ENCODE data around the gene POLR1B. TPM values are rescaled to one million over a fixed set of nuclear protein-coding genes. Genes with fewer than 3 reads are reported as not detected.
"Not testable (repeated sequence)": the region's sequence is repeated elsewhere in the genome, so short reads cannot be mapped to it uniquely, and the experiment has no call there.

POLR1B gene
- total RNA-seq, 3 donors from 2014 or later: 10.1 to 18.3 (median 18.1) TPM

DNA sequence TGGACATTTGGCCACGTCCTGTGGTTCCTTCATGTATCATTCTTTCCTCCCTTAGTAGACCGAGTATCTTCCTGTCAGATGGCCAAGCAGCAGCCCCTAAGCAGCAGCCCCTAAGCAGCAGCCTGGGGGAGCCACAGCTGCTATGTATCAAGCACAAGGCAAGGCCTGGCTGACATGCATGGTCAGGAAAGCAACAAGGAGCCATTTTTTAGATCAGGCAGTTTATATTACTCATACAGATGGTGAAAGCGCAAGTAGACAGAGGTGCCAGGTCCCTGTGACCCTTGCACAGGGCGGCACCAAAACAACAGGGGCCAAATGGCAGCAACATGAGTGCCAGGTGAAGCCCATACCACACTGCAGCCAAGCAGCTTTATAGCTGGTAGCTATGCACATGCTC, 64.3 kb downstream of the POLR1B start:
- no peaks in the 10 kb centered on the region for H3K9me3 ChIP-seq
- H3K4me3 ChIP-seq: no peak overlapping the region
- no peak for TF ChIP-seq CTCF (IDR thresholded peaks at IDR 0.05)
- H3K4me1 ChIP-seq (ENCODE audit: low read depth): no peaks in the 10 kb centered on the region
- intact Hi-C loops (cut with DNase I, micrococcal nuclease): no loop called here
- DNase-seq (peak; percentile 69 to 77 (median 76)), ATAC-seq (peak; percentile 100)
- no peaks in the 10 kb centered on the region for H3K36me3 ChIP-seq (ENCODE audit: low read depth)

- DNase-seq (no peak), ATAC-seq (no peak)
- TF ChIP-seq CTCF (IDR thresholded peaks at IDR 0.05): no peak
- Histone ChIP-seq H3K4me3 (no peak overlapping the region), H3K9me3 (no peaks in the 10 kb centered on the region), H3K4me1 (ENCODE audit: low read depth) (no peaks in the 10 kb centered on the region), H3K36me3 (ENCODE audit: low read depth) (no peaks in the 10 kb centered on the region)
- intact Hi-C loops (cut with DNase I, micrococcal nuclease): no loop called here
These were observed 65.6 kb downstream of the POLR1B start for GRCh38 chr2:112607680-112608438.

GRCh38 chr2:112609320-112609719, 67.1 kb downstream of the POLR1B start:
- DNase-seq; H3K9me3 ChIP-seq; intact Hi-C loops (cut with DNase I, micrococcal nuclease); H3K4me1 ChIP-seq (ENCODE audit: low read depth); H3K36me3 ChIP-seq (ENCODE audit: low read depth); ATAC-seq; H3K4me3 ChIP-seq: not testable (repeated sequence)

DNA sequence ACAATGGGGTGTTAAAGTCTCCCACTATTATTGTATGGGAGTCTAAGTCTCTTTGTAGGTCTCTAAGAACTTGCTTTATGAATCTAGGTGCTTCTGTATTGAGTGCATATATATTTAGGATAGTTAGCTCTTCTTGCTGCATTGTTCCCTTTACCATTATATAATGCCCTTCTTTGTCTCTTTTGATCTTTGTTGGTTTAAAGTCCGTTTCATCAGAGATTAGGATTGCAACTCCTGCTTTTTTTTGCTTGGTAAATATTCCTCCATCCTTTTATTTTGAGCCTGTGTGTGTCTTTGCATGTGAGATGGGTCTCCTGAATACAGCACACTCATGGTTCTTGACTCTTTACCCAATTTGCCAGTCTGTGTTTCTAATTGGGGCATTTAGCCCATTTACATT, 70.0 kb downstream of the POLR1B start:
- intact Hi-C loops (cut with DNase I, micrococcal nuclease); DNase-seq; H3K36me3 ChIP-seq (ENCODE audit: low read depth); H3K9me3 ChIP-seq; H3K4me1 ChIP-seq (ENCODE audit: low read depth); H3K4me3 ChIP-seq; ATAC-seq: not testable (repeated sequence)

- peak; percentile 89 for ATAC-seq
- peak in 2 of 3 donors; percentile 56 to 57 for DNase-seq
- Histone ChIP-seq H3K4me3 (no peak overlapping the region), H3K36me3 (ENCODE audit: low read depth) (no peaks in the 10 kb centered on the region), H3K4me1 (ENCODE audit: low read depth) (no peaks in the 10 kb centered on the region), H3K9me3 (no peaks in the 10 kb centered on the region)
- no peak for TF ChIP-seq CTCF (IDR thresholded peaks at IDR 0.05)
- intact Hi-C loops (cut with DNase I, micrococcal nuclease): no loop called here
These were observed 72.1 kb downstream of the POLR1B start for GRCh38 chr2:112614201-112614840.

GRCh38 chr2:112615051-112615450, 72.8 kb downstream of the POLR1B start:
- intact Hi-C loops (cut with DNase I, micrococcal nuclease): no loop called here
- ATAC-seq (no peak), DNase-seq (no peak)
- TF ChIP-seq CTCF (IDR thresholded peaks at IDR 0.05): no peak
- Histone ChIP-seq H3K4me1 (ENCODE audit: low read depth) (no peaks in the 10 kb centered on the region), H3K9me3 (no peaks in the 10 kb centered on the region), H3K36me3 (ENCODE audit: low read depth) (no peaks in the 10 kb centered on the region), H3K4me3 (no peak overlapping the region)

DNA sequence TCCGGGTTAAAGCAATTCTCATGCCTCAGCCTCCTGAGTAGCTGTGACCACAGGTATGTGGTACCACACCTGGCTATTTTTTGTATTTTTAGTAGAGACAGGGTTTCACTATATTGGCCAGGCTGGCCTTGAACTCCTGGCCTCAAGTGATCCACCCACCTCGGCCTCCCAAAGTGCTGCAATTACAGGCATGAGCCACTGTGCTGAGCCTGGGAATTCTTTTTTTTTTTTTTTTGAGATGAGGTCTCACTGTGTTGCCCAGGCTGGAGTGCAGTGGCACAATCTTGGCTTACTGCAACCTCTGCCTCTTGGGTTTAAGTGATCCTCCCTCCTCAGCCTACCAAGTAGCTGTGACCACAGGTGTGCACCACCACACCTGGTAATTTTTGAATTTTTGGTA, 73.5 kb downstream of the POLR1B start:
- H3K9me3 ChIP-seq; H3K36me3 ChIP-seq (ENCODE audit: low read depth); intact Hi-C loops (cut with DNase I, micrococcal nuclease); DNase-seq; H3K4me1 ChIP-seq (ENCODE audit: low read depth); ATAC-seq; H3K4me3 ChIP-seq: not testable (repeated sequence)

All from mucosa of descending colon (tissue), 3 donors.